ENCODE results near the gene P2RX4. TPM values are rescaled to one million over a fixed set of nuclear protein-coding genes. Genes with fewer than 3 reads are reported as not detected.
"Not testable (repeated sequence)": the region's sequence is repeated elsewhere in the genome, so short reads cannot be mapped to it uniquely, and the experiment has no call there.

P2RX4 gene, protein sequence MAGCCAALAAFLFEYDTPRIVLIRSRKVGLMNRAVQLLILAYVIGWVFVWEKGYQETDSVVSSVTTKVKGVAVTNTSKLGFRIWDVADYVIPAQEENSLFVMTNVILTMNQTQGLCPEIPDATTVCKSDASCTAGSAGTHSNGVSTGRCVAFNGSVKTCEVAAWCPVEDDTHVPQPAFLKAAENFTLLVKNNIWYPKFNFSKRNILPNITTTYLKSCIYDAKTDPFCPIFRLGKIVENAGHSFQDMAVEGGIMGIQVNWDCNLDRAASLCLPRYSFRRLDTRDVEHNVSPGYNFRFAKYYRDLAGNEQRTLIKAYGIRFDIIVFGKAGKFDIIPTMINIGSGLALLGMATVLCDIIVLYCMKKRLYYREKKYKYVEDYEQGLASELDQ
- total RNA-seq: 100 to 1,000 TPM in 3 of 4 donors, 10 to 100 TPM in 1; 42.9 to 248 (median 154) TPM

DNA sequence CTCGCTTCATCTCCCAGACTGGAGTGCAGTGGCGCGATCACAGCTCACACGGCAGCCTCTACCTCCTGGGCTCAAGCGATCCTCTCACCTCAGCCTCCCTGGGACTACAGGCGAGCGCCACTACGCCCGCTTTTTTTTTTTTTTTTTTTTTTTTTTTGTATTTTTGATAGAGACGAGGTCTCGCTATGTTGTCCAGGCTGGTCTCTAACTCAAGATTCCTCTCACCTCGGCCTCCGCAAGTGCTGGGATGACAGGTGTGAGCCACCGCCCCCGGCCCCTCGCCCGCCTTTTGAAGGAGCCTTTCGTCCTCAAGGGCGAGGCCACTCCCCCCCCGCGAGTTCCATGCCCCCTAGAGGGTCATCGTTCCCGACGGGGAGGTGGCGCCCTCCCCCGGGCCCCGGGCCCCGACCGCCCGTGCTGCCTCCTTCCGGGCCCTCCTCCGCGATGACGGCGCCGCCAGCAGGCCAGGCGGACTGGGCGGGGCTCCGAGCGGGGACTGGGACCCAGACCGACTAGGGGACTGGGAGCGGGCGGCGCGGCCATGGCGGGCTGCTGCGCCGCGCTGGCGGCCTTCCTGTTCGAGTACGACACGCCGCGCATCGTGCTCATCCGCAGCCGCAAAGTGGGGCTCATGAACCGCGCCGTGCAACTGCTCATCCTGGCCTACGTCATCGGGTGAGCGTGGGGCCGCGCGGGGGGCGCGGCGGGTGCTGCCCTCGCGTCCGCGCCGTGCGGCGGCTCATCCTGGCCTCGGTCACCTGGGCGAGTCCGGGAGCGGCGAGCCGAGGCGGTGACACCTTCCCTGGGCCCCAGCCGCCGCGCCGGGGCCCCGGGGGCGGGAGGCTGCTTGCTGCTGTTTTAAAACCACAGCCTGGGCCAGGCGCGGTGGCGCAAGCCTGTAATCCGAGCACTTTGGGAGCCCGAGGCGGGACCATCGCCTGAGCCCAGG, at the start of gene P2RX4:
TSS of gene P2RX4 (plus strand) at position 506 of the 949 bp plus-strand sequence. CDS start at position 542, 36 bp downstream.
- Histone ChIP-seq H3K27ac (peak within 1 kb of the TSS; percentile 91 to 97 (median 92)), H3K9me3 (no peaks in the 10 kb centered on the region), H3K27me3 (no peaks in the 10 kb centered on the region), H3K4me1 (peaks cover 0 to 39% (median 4%) of the 10 kb centered on the region in 4 donors), H3K4me3 (peak within 1 kb of the TSS; percentile 75 to 96 (median 86)), H3K36me3 (no peaks in the 10 kb centered on the region)
- TF ChIP-seq CTCF (IDR thresholded peaks at IDR 0.05) (peak in 3 of 6 experiments; percentile 32 to 44 (median 40)), POLR2A (IDR thresholded peaks at IDR 0.05) (peak; percentile 96)
- DNase-seq: peak; percentile 81 to 95 (median 93)

- no peak overlapping the region for H3K27ac ChIP-seq
- peaks cover 0 to 3% (median 0%) of the 10 kb centered on the region in 4 donors for H3K9me3 ChIP-seq
- H3K4me1 ChIP-seq: no peaks in the 10 kb centered on the region
- no peaks in the 10 kb centered on the region for H3K27me3 ChIP-seq
- no peak overlapping the region for H3K4me3 ChIP-seq
- TF ChIP-seq CTCF (IDR thresholded peaks at IDR 0.05): no peak
- TF ChIP-seq POLR2A (IDR thresholded peaks at IDR 0.05): no peak
- peaks cover 0 to 5% (median 0%) of the 10 kb centered on the region in 3 donors for H3K36me3 ChIP-seq
- DNase-seq: no peak
Observed at GRCh38 chr12:121162384-121162783, 47.5 kb upstream of the P2RX4 start.

DNA sequence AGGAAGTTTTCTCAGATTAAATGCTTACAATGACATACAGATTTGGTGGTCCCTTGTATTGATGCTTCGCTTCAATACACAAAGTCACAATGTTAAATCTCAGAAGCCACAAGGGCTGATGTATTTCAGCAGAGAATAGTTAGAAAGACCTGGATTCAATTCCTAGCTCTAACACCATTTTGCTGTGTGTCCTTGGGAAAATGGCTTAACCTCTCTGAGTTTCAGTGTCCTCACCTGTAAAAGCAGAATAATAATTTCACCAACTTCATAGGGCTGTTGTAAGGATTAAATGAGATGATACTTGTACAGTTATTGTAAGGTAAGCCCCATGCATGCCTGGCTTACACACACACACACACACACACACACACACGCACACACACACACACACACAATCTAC, 46.9 kb upstream of the P2RX4 start:
- H3K9me3 ChIP-seq: peaks cover 0 to 1% (median 0%) of the 10 kb centered on the region in 4 donors
- no peaks in the 10 kb centered on the region for H3K27me3 ChIP-seq
- DNase-seq: no peak
- H3K4me3 ChIP-seq: no peak overlapping the region
- peaks cover 0 to 2% (median 0%) of the 10 kb centered on the region in 3 donors for H3K36me3 ChIP-seq
- no peak overlapping the region for H3K27ac ChIP-seq
- TF ChIP-seq POLR2A (IDR thresholded peaks at IDR 0.05) (no peak), CTCF (IDR thresholded peaks at IDR 0.05) (no peak)
- no peaks in the 10 kb centered on the region for H3K4me1 ChIP-seq

- not testable (repeated sequence) for H3K27me3 ChIP-seq, H3K4me3 ChIP-seq, H3K36me3 ChIP-seq, H3K9me3 ChIP-seq, H3K27ac ChIP-seq, DNase-seq, H3K4me1 ChIP-seq
Observed at GRCh38 chr12:121164839-121165238, 45.1 kb upstream of the P2RX4 start.

- TF ChIP-seq POLR2A (IDR thresholded peaks at IDR 0.05): no peak
- no peak for TF ChIP-seq CTCF (IDR thresholded peaks at IDR 0.05)
- H3K27ac ChIP-seq: no peak overlapping the region
Observed at GRCh38 chr12:121165316-121165715, 44.6 kb upstream of the P2RX4 start.

More at GRCh38 chr12:121165316-121165715, 44.6 kb upstream of the P2RX4 start:
- Histone ChIP-seq H3K4me3 (no peak overlapping the region), H3K27me3 (no peaks in the 10 kb centered on the region), H3K36me3 (no peaks in the 10 kb centered on the region), H3K9me3 (no peaks in the 10 kb centered on the region), H3K4me1 (no peaks in the 10 kb centered on the region)
- no peak for DNase-seq
